Duodenal mucosa (tissue), 2 donors: ENCODE data around the gene KCNJ10.

Experiments
- H3K27ac ChIP-seq: one replicate; pipeline ENCODE4 v1.7.0; 2013; ENCODE audit warnings: low read depth, low read length
- H3K27me3 ChIP-seq, 2 donors: one replicate each; pipeline ENCODE4 v1.7.0; 2013; ENCODE audit warnings: low read length in 2 of 2, control low read depth in 1 of 2; ENCODE audit not compliant: insufficient read depth in 2 of 2, control insufficient read depth in 1 of 2
- H3K36me3 ChIP-seq, 2 donors: one replicate each; pipeline ENCODE4 v1.7.0; 2013; ENCODE audit warnings: low read length in 2 of 2, control low read depth in 1 of 2; ENCODE audit not compliant: insufficient read depth in 2 of 2, control insufficient read depth in 1 of 2
- H3K4me1 ChIP-seq, 2 donors: one replicate each; pipeline ENCODE4 v1.7.0; 2013; ENCODE audit warnings: low read length in 2 of 2, control low read depth in 1 of 2; ENCODE audit not compliant: insufficient read depth in 2 of 2, control insufficient read depth in 1 of 2
- H3K4me3 ChIP-seq, 2 donors: one replicate each; pipeline ENCODE4 v1.7.0; 2013; ENCODE audit warnings: low read length in 2 of 2, low read depth in 1 of 2
- H3K9ac ChIP-seq, 2 donors: one replicate each; pipeline ENCODE4 v1.7.0; 2013; ENCODE audit warnings: low read length in 2 of 2, low read depth in 1 of 2
- H3K9me3 ChIP-seq, 2 donors: one replicate each; pipeline ENCODE4 v1.7.0; 2013; ENCODE audit warnings: low read length in 2 of 2, control low read depth in 1 of 2; ENCODE audit not compliant: control insufficient read depth in 1 of 2

Gene KCNJ10

DNA sequence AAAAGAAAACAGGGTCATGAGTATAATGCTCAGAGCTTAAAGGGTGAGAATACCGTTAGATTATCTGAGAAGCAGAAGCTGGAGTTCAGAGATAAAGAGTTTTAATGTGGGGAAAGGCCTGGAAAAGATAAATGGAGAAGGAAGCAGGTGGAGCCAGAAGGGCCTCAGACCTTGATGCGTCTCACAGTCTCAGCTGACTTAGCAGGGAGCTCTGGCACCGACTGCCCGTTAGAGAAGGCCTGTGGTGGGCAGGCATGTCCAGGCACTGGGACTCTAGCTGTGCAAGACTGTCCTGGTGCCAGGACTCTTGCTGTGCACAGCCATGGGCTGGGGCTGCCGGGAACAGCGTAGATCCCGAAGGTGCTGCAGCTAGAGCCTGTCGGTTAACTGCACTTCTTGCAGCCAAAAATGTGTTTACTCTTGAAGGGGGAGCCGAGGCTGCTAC is 112.1 kb downstream of the KCNJ10 start:
- no peaks in the 10 kb centered on the region for H3K36me3 ChIP-seq
- no peaks in the 10 kb centered on the region for H3K27me3 ChIP-seq
- H3K27ac ChIP-seq, result no peak overlapping the region
- no peak overlapping the region for H3K4me3 ChIP-seq
- H3K9me3 ChIP-seq, result no peaks in the 10 kb centered on the region
- H3K4me1 ChIP-seq, result peaks cover 4 to 15% of the 10 kb centered on the region in 2 donors
- no peak overlapping the region for H3K9ac ChIP-seq

DNA sequence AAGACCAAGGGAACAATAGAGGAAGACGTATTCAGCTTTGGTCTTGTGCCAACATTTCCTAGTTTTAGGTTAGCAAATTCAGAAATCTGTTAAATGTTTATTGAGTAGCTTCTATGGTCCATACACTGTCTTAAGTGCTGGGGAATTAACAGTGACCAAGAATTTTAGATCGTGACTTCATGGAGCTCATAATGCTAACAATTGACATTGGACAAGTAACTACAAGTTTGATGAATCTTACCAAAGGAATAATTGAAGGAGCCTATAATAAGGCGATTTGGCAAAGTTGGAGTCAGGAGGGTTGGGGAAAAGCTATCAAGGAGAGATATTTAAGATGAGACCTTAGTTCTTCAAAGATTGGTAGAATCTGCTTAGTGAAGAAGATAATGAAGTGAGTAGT is 114.5 kb downstream of the KCNJ10 start:
- Histone ChIP-seq H3K27me3 (peaks cover 0 to 3% of the 10 kb centered on the region in 2 donors), H3K9me3 (no peaks in the 10 kb centered on the region), H3K4me3 (no peak overlapping the region), H3K36me3 (no peaks in the 10 kb centered on the region), H3K4me1 (peaks cover 4 to 7% of the 10 kb centered on the region in 2 donors), H3K9ac (no peak overlapping the region), H3K27ac (no peak overlapping the region)

DNA sequence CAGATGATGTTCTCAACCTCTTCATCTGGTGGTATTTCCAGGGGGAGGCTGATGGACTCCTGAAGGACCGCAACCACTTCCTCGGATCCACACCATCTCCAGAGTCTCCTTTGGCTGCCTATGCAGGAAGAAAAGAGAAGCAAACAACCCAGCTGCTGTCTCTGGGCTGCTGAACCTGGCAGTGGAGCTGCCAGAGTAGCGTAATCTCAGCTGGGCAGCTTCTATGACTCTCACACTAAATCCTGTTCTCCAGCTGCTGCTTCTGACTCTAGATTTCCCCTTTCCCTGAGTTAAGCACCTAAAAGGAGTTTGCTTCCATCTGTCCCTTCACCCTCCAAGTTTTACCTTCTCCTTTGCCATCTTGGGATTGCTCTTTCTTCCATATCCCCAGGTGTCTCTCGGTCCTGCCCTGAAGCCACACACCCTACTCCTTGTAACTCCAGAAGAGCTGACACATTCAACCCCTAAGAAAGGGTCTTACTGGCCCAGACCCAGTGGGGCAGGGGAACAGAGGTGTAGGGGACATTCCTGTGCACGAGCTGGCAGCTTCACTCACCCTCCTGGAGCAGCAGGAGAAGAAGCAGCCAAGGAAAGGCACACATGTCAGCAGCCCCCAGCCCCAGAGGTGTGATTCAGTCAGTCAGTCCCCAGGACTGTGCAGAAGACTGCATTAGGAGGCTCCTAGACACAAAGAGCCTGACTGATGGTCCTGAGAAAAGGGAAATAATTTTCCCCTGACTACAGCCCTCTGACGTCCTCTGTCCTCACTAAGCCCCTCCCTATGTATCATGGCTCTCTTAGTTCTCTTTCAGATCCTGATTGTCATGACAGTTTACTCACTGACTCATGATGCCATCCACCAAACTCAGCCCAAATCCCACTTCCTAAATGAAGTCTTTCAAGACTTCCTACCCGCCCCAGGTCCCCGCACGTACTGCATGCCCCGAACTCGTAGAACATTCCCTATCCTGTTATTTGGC is 116.1 kb downstream of the KCNJ10 start, which contains the start of gene SLAMF9:
TSS of gene SLAMF9 (minus strand) at position 702 of the 980 bp plus-strand sequence. CDS start at position 602, 100 bp downstream.
- Histone ChIP-seq H3K27ac (no peak within 1 kb of the TSS), H3K4me1 (peaks cover 14 to 15% of the 10 kb centered on the region in 2 donors), H3K4me3 (no peak within 1 kb of the TSS), H3K27me3 (peaks cover 0 to 3% of the 10 kb centered on the region in 2 donors), H3K36me3 (no peaks in the 10 kb centered on the region), H3K9ac (no peak within 1 kb of the TSS), H3K9me3 (no peaks in the 10 kb centered on the region)

DNA sequence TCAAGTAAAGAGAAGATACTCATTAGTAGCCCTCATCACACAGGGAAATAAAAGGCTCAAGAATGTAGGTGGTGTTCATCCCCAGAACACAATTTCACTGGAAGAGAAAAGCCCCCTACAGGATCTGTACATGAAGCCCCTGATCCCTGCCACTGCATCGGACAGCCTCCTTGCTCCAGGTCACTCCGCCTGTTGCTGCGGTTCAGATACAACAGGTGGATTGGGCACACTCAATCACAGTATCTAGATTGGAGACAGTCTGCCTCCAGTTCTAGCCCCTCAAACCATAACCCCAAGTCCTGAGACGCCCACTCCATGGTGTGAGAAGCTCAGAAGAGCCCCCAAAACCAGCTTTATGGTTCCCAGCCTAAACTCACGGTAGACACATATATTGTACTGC is 117.0 kb downstream of the KCNJ10 start:
- Histone ChIP-seq H3K27ac (no peak overlapping the region), H3K9me3 (no peaks in the 10 kb centered on the region), H3K4me1 (peaks cover 13 to 20% of the 10 kb centered on the region in 2 donors), H3K27me3 (peaks cover 0 to 3% of the 10 kb centered on the region in 2 donors), H3K36me3 (no peaks in the 10 kb centered on the region), H3K4me3 (no peak overlapping the region), H3K9ac (no peak overlapping the region)

DNA sequence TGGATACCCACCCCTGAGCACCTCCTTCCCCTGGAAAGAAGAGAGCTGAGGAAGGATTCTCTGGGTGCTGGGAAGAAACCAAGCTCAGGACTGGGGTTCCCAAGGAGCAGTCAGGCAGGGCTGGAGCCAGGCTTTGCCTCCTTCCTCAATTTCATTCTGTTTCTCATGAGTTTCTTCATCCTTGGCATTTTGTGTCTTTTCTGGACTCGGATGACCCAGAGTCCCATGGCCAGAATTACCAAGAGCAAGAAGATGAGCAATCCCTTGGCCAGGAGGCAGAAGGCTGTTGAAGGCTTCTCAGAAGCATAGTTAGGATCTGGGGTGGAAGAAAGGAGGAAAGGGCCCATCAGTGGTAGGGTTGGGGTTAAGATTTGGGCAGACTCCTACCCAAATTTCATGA is 118.4 kb downstream of the KCNJ10 start:
- peaks cover 11 to 18% of the 10 kb centered on the region in 2 donors for H3K4me1 ChIP-seq

DNA sequence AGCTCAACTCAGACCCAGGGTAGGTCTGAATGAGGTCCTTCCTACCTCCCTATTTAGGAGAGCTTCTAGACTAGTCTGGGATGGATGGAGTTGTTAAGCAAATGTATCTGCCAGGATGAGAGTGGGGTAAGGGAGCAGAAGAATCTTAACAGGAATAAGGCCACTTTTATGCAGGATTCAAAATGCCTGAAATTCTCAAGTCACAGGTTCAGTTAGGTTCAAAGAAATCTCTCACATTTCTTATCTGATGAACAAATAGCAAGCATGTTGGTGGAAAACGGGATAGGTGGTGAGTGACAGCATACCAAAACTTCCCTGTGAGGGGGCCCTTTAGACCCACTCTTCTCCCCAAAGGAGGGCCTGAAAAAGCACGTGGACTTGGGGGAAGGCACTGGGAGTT is 118.9 kb downstream of the KCNJ10 start:
- Histone ChIP-seq H3K4me3 (no peak overlapping the region), H3K36me3 (no peaks in the 10 kb centered on the region), H3K27me3 (peaks cover 0 to 3% of the 10 kb centered on the region in 2 donors), H3K9me3 (no peaks in the 10 kb centered on the region), H3K9ac (no peak overlapping the region), H3K4me1 (peaks cover 16 to 23% of the 10 kb centered on the region in 2 donors), H3K27ac (no peak overlapping the region)

More for the DNA sequence above, 118.4 kb downstream of the KCNJ10 start:
- no peak overlapping the region for H3K27ac ChIP-seq
- H3K36me3 ChIP-seq, result no peaks in the 10 kb centered on the region
- no peak overlapping the region for H3K4me3 ChIP-seq
- no peak overlapping the region for H3K9ac ChIP-seq
- peaks cover 0 to 3% of the 10 kb centered on the region in 2 donors for H3K27me3 ChIP-seq
- no peaks in the 10 kb centered on the region for H3K9me3 ChIP-seq

DNA sequence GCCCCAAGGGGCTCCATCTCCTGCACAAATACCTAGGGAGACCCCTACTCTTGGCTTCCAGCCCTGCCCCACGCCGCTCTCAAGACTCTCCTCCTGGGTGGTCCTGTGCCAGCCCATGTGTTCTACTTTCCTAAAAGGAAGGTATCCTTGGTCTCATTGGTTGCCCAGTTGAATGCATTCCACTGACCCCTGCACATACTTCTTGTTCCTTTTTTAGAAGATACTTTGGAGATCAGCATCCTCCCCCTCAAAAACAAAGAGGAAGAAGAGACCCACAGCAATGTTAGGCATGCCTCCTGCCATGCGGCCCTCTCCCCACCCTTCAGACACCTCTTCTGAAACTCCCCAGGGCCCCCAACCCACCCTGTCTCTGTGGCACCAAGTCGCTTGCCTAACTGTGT is 120.0 kb downstream of the KCNJ10 start:
- H3K9ac ChIP-seq, result no peak overlapping the region
- H3K9me3 ChIP-seq, result no peaks in the 10 kb centered on the region
- H3K4me3 ChIP-seq, result no peak overlapping the region
- peaks cover 27 to 33% of the 10 kb centered on the region in 2 donors for H3K4me1 ChIP-seq
- H3K27ac ChIP-seq, result no peak overlapping the region
- H3K36me3 ChIP-seq, result no peaks in the 10 kb centered on the region
- peaks cover 3% of the 10 kb centered on the region in 2 donors for H3K27me3 ChIP-seq

DNA sequence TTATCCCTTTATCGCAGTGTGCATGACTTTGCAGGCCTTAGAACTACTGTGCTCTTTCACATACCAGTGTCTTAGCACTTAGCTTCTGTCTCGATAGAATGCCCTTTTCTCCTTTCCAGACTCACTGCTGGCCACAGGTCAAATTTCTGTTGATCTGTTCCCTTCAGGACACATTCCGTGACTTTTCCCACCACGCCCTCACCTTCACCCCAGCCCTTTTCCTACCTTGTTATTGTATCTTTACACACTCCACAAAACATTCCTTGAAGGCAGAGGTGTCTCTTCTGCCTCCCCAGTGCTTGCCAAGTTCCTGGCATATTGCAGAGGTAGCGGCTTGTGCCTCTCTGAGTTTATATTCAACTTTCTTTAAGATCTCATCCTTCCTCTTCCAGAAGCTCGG is 120.8 kb downstream of the KCNJ10 start:
- Histone ChIP-seq H3K4me1 (peaks cover 33 to 41% of the 10 kb centered on the region in 2 donors), H3K9me3 (no peaks in the 10 kb centered on the region), H3K36me3 (no peaks in the 10 kb centered on the region), H3K4me3 (no peak overlapping the region), H3K27ac (no peak overlapping the region), H3K9ac (no peak overlapping the region), H3K27me3 (peaks cover 3 to 9% of the 10 kb centered on the region in 2 donors)
